Daoy (cell line): Measurements from ENCODE around the gene DAPK1. TPM values are rescaled to one million over a fixed set of nuclear protein-coding genes. Genes with fewer than 3 reads are reported as not detected.

Experiments
- DNase-seq: peaks from one replicate; pipeline ENCODE4 v3.0.0-alpha.2; 2015; ENCODE audit warnings: low read depth
- total RNA-seq: library from RNA; depleted of rRNA; stranded (reverse); fragments of >200 nt; shearing (Covaris generic); gene quantifications from 2 replicates; pipeline ENCODE4 v1.2.3, GENCODE V29; 2014

The DAPK1 gene
- total RNA-seq, 1 experiment from 2014 or later, result 31.3 TPM

GRCh38 chr9:87667164-87667738 lies 169.6 kb downstream of the DAPK1 start:
- DNase-seq, result peak; percentile 37

GRCh38 chr9:87668222-87668621 lies 170.6 kb downstream of the DAPK1 start:
- DNase-seq, result no peak

- DNase-seq, result no peak
These were observed 171.1 kb downstream of the DAPK1 start for GRCh38 chr9:87668722-87669121.

GRCh38 chr9:87670572-87671264 lies 173.1 kb downstream of the DAPK1 start:
- DNase-seq, result no peak

GRCh38 chr9:87671478-87671877 lies 173.8 kb downstream of the DAPK1 start:
- no peak for DNase-seq

- DNase-seq, result no peak
These were observed 174.3 kb downstream of the DAPK1 start for GRCh38 chr9:87671925-87672324.

- no peak for DNase-seq
These were observed 174.9 kb downstream of the DAPK1 start for GRCh38 chr9:87672586-87672985.

GRCh38 chr9:87673446-87674120 lies 175.9 kb downstream of the DAPK1 start:
- no peak for DNase-seq

GRCh38 chr9:87674565-87675299 lies 177.1 kb downstream of the DAPK1 start:
- no peak for DNase-seq

GRCh38 chr9:87675906-87676515 lies 178.3 kb downstream of the DAPK1 start:
- no peak for DNase-seq

- DNase-seq, result no peak
These were observed 179.5 kb downstream of the DAPK1 start for GRCh38 chr9:87676976-87677775.

- DNase-seq, result no peak
These were observed 180.3 kb downstream of the DAPK1 start for GRCh38 chr9:87677776-87678587.

GRCh38 chr9:87678650-87679355 lies 181.1 kb downstream of the DAPK1 start:
- DNase-seq, result peak; percentile 67

GRCh38 chr9:87681271-87682061 lies 183.8 kb downstream of the DAPK1 start:
- no peak for DNase-seq

- no peak for DNase-seq
These were observed 184.4 kb downstream of the DAPK1 start for GRCh38 chr9:87682085-87682484.

GRCh38 chr9:87682618-87683017 lies 185.0 kb downstream of the DAPK1 start:
- no peak for DNase-seq

GRCh38 chr9:87683751-87684626 lies 186.3 kb downstream of the DAPK1 start:
- DNase-seq, result no peak
